SK-N-SH (cell line): ENCODE measurements around the gene LRRC26. TPM values are rescaled to one million over a fixed set of nuclear protein-coding genes. Genes with fewer than 3 reads are reported as not detected.

Experiments used
- CTCF ChIA-PET: fragments of 300-600, 350-600 bp; formaldehyde crosslinking; extraction: SDS; loops from one replicate; lab custom pipeline; 2021; lab: Yijun Ruan, JAX
- POLR2A ChIA-PET: fragments of 350-600 bp; sonication (Branson Sonifier 250); formaldehyde crosslinking; extraction: SDS; loops from one replicate; lab custom pipeline; 2020; ENCODE audit warnings: antibody characterized with exemption, inconsistent platforms; lab: Yijun Ruan, JAX
- DNase-seq: peaks from one replicate; pipeline ENCODE4 v3.0.0; 2012
- H2AFZ ChIP-seq: fragments of 200-600 bp; sonication (generic); 2 replicates; pipeline ENCODE4 v1.8.1; 2016; ENCODE audit warnings: antibody characterized with exemption, mild to moderate bottlenecking, low read depth
- H3F3A ChIP-seq: fragments of 200-600 bp; sonication (generic); replicated peaks from 2 replicates; pipeline ENCODE3; 2016; ENCODE audit warnings: antibody characterized with exemption, mild to moderate bottlenecking; ENCODE audit not compliant: insufficient read depth
- H3K27ac ChIP-seq, 2 experiments: fragments of 200-500 bp in 1 of 2; fragments of 200-600 bp in 1 of 2; sonication (Bioruptor generic) in 1 of 2; sonication (generic), shearing (Covaris generic) in 1 of 2; 2 replicates each; pipeline versions ENCODE4 v1.5.1 to v1.6.1; 2014 to 2016; ENCODE audit warnings: low read depth in 2 of 2, inconsistent platforms in 1 of 2, low read length in 1 of 2, mild to moderate bottlenecking in 1 of 2, mixed read lengths in 1 of 2
- H3K27me3 ChIP-seq: fragments of 200-600 bp; sonication (generic), shearing (Covaris generic); 2 replicates; pipeline ENCODE4 v1.6.1; 2016; ENCODE audit warnings: mixed run types; ENCODE audit not compliant: insufficient read depth
- H3K36me3 ChIP-seq, 2 experiments: fragments of 200-500 bp in 1 of 2; fragments of 200-600 bp in 1 of 2; sonication (Bioruptor generic) in 1 of 2; sonication (generic) in 1 of 2; replicated peaks in 1 of 2; 2 replicates each; pipeline versions ENCODE3 to v1.5.1; 2014 to 2016; ENCODE audit warnings: low read length in 1 of 2, mild to moderate bottlenecking in 1 of 2; ENCODE audit not compliant: insufficient read depth in 2 of 2, control insufficient read depth in 1 of 2
- H3K4me1 ChIP-seq, 2 experiments: fragments of 200-500 bp in 1 of 2; fragments of 200-600 bp in 1 of 2; sonication (Bioruptor generic) in 1 of 2; sonication (generic), shearing (Covaris generic) in 1 of 2; 2 replicates each; pipeline versions ENCODE4 v1.5.1 to v1.6.1; 2014 to 2016; ENCODE audit warnings: low read depth in 1 of 2, low read length in 1 of 2, mixed run types in 1 of 2; ENCODE audit not compliant: insufficient read depth in 2 of 2, control insufficient read depth in 1 of 2
- H3K4me2 ChIP-seq: fragments of 200-600 bp; sonication (generic), shearing (Covaris generic); 2 replicates; pipeline ENCODE4 v1.6.1; 2017; ENCODE audit warnings: mixed run types
- H3K4me3 ChIP-seq, 2 experiments: fragments of 200-500 bp in 1 of 2; fragments of 200-600 bp in 1 of 2; sonication (Bioruptor generic) in 1 of 2; sonication (generic), shearing (Covaris generic) in 1 of 2; 2 replicates each; pipeline versions ENCODE4 v1.5.1 to v1.8.1; 2014 to 2016; ENCODE audit warnings: low read depth in 2 of 2, inconsistent platforms in 1 of 2, low read length in 1 of 2, mild to moderate bottlenecking in 1 of 2, mixed read lengths in 1 of 2, moderate library complexity in 1 of 2
- H3K79me2 ChIP-seq: fragments of 200-600 bp; sonication (generic); 2 replicates; pipeline ENCODE4 v1.8.1; 2017; ENCODE audit warnings: mild to moderate bottlenecking; ENCODE audit not compliant: insufficient read depth
- H3K9ac ChIP-seq: fragments of 200-600 bp; sonication (generic); 2 replicates; pipeline ENCODE4 v1.6.1; 2017; ENCODE audit warnings: mixed run types
- H3K9me2 ChIP-seq: fragments of 200-600 bp; sonication (generic); 2 replicates; pipeline ENCODE4 v1.6.1; 2017; ENCODE audit warnings: mixed run types
- H3K9me3 ChIP-seq: fragments of 200-600 bp; sonication (generic); 2 replicates; pipeline ENCODE4 v1.6.1; 2017; ENCODE audit warnings: mixed run types, mild to moderate bottlenecking, moderate library complexity
- H4K20me1 ChIP-seq: fragments of 200-600 bp; sonication (generic); 2 replicates; pipeline ENCODE4 v1.6.1; 2017; ENCODE audit warnings: mild to moderate bottlenecking, mixed run types; ENCODE audit not compliant: insufficient read depth
- CTCF ChIP-seq: fragments of 200-600 bp; sonication (generic); IDR thresholded peaks from 2 replicates; pipeline ENCODE4 v1.6.1; 2017; ENCODE audit warnings: antibody characterized with exemption, mild to moderate bottlenecking, moderate library complexity
- EP300 ChIP-seq, 2 experiments: IDR thresholded peaks; 2 replicates each; pipeline versions ENCODE4 v1.4.0 to v1.6.1; 2012; ENCODE audit warnings: borderline replicate concordance in 1 of 2, low read depth in 1 of 2, low read length in 1 of 2
- FOSL2 ChIP-seq: IDR thresholded peaks from 2 replicates; pipeline ENCODE4 v1.4.0; 2012; ENCODE audit warnings: low read depth, mild to moderate bottlenecking, moderate library complexity, borderline replicate concordance
- FOXJ3 ChIP-seq: sonication (generic); formaldehyde crosslinking; IDR thresholded peaks from 2 replicates; pipeline ENCODE4 v1.5.1; 2020; ENCODE audit warnings: mild to moderate bottlenecking, missing genetic modification reagents
- GATA2 ChIP-seq: sonication (generic); formaldehyde crosslinking; IDR thresholded peaks from 2 replicates; pipeline ENCODE4 v1.5.0; 2020; ENCODE audit warnings: mild to moderate bottlenecking, missing genetic modification reagents
- MEF2A ChIP-seq: IDR thresholded peaks from 2 replicates; pipeline ENCODE4 v1.4.0; 2012; ENCODE audit warnings: low read depth, borderline replicate concordance
- MXI1 ChIP-seq: IDR thresholded peaks from 2 replicates; pipeline ENCODE4 v1.6.1; 2012; ENCODE audit warnings: mild to moderate bottlenecking, low read depth, low read length, improper control_type of control experiment
- NRF1 ChIP-seq: IDR thresholded peaks from 2 replicates; pipeline ENCODE4 v1.6.1; 2012; ENCODE audit warnings: low read depth, mild to moderate bottlenecking, low read length
- POLR2AphosphoS5 ChIP-seq: IDR thresholded peaks from 2 replicates; pipeline ENCODE4 v1.6.1; 2012; ENCODE audit warnings: low read depth, low read length
- RAD21 ChIP-seq: IDR thresholded peaks from 2 replicates; pipeline ENCODE4 v1.6.1; 2012; ENCODE audit warnings: mild to moderate bottlenecking, low read length
- REST ChIP-seq: IDR thresholded peaks from 2 replicates; pipeline ENCODE4 v1.6.1; 2012; ENCODE audit warnings: mild to moderate bottlenecking, low read depth, low read length, moderate library complexity
- RXRA ChIP-seq: IDR thresholded peaks from 2 replicates; pipeline ENCODE4 v1.4.0; 2012; ENCODE audit warnings: low read depth, mild to moderate bottlenecking, borderline replicate concordance
- SIN3A ChIP-seq: IDR thresholded peaks from 2 replicates; pipeline ENCODE4 v1.6.1; 2012; ENCODE audit warnings: low read depth, mild to moderate bottlenecking, low read length, moderate library complexity, borderline replicate concordance
- USF2 ChIP-seq: fragments of 150-350 bp; IDR thresholded peaks from 2 replicates; pipeline ENCODE4 v1.6.1; 2017; ENCODE audit warnings: antibody characterized with exemption, low read length, low read depth, borderline replicate concordance
- WGBS: methylation state at CpG from one replicate; pipeline ENCODE4 v1.1.6; 2017; ENCODE audit warnings: low lambda C conversion rate; 5-methylcytosine and 5-hydroxymethylcytosine counted together
- polyA plus RNA-seq, 3 experiments: library from polyadenylated mRNA; depleted of rRNA; stranded (reverse); fragments of >200 nt; gene quantifications; 2 replicates each; pipeline ENCODE4 v1.2.3, GENCODE V29; 2012
- TF ChIP-seq, protein P1 (sequence below): fragments of 150-350 bp; IDR thresholded peaks from 2 replicates; pipeline ENCODE4 v1.6.1; 2016; ENCODE audit warnings: mild to moderate bottlenecking, low read depth, low read length

Gene LRRC26
- polyA plus RNA-seq, 1 of the 3 experiments (the other 2 are of a cell fraction): not detected

DNA sequence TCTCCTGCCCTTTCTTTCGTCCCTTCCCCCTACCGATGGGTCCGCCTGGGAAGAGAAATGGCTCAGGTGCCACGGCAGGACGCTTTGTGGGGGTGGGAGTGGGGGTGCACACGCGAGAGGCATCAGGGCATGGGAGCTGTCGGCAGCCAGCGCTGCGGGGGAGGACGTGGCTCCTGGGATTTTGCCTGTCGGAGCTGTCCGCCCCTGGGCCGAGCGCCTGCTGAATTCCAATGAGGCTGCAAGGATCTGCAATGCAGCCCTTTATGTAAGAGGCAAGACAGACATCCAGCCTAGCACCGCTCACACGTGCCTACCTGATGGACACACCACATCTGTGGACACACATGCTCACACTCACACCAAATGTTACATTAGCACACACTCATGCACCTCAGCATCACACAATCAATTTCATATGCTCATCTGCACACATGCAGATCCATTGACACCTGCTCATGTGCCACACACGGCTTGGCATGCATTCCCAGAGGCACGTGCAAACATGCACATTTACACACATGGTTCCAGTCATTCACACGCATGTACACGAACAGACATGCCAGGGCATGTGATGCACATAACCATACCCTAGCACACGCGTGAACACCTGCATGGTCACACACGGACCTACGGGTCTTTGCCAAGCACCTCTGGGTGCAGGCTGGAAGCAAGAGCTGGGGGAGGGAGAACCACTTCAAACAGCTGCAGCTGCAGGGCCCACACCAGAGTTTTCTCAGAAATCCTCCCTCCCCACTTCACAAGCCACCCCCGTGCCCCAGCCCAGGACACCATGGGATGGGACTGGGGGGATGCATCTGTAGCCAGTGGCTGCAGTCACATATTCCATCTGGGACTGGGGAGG lies 29.5 kb downstream of the LRRC26 start:
- H3K4me2 ChIP-seq: no peak overlapping the region
- H4K20me1 ChIP-seq: no peaks in the 10 kb centered on the region
- no peak overlapping the region for H3K4me3 ChIP-seq
- ChIA-PET CTCF (interaction anchor here (0.6 to 3.1 kb wide), 3 partner anchors 11 to 336 kb away, joined by 3 to 14 read pairs (median 3); no protein-coding TSS in a partner anchor), POLR2A (interaction anchor here (1.3 to 3.0 kb wide), 3 partner anchors 8 to 11 kb away, joined by 3 to 32 read pairs (median 6); no protein-coding TSS in a partner anchor)
- TF ChIP-seq POLR2AphosphoS5 (no peak), REST (0 out of 2 replicates have a peak, but pooled peaks have one; percentile 29)
- H3K27me3 ChIP-seq: peaks cover 14% of the 10 kb centered on the region
- H3K79me2 ChIP-seq: no peaks in the 10 kb centered on the region
- no peaks in the 10 kb centered on the region for H3K9me2 ChIP-seq
- H3K9ac ChIP-seq: no peak overlapping the region
- no peaks in the 10 kb centered on the region for H3F3A ChIP-seq
- H3K36me3 ChIP-seq: no peaks in the 10 kb centered on the region
- H2AFZ ChIP-seq: no peak overlapping the region
- 82% methylated on average over 23 of the region's 26 CpGs for WGBS
- no peaks in the 10 kb centered on the region for H3K9me3 ChIP-seq
- H3K27ac ChIP-seq: no peak overlapping the region
- peaks cover 0 to 8% of the 10 kb centered on the region in 2 experiments; a peak in 1 of 4 replicates for H3K4me1 ChIP-seq
- DNase-seq: no peak

- ChIA-PET CTCF (interaction anchor here (1.1 to 3.1 kb wide), 3 partner anchors 10 to 97 kb away, joined by 3 to 14 read pairs (median 10); partner anchors contain the start of gene TMEM210), POLR2A (interaction anchor here (0.8 to 3.0 kb wide), 6 partner anchors 9 to 54 kb away, joined by 3 to 32 read pairs (median 4); partner anchors contain the start of gene TMEM210)
- WGBS: 75% methylated on average over 19 of the region's 37 CpGs
- Histone ChIP-seq H3K27me3 (peaks cover 14% of the 10 kb centered on the region), H2AFZ (no peak overlapping the region), H3K27ac (no peak overlapping the region), H3F3A (no peaks in the 10 kb centered on the region), H3K9me2 (no peaks in the 10 kb centered on the region), H3K4me3 (peak overlapping the region in 1 of 2 experiments; percentile 35; a peak in 1 of 4 replicates), H3K9ac (no peak overlapping the region), H4K20me1 (no peaks in the 10 kb centered on the region), H3K79me2 (no peaks in the 10 kb centered on the region), H3K4me1 (peaks cover 0 to 8% of the 10 kb centered on the region in 2 experiments; a peak in 1 of 4 replicates), H3K9me3 (no peaks in the 10 kb centered on the region), H3K4me2 (no peak overlapping the region), H3K36me3 (no peaks in the 10 kb centered on the region)
- TF ChIP-seq RXRA (no peak), USF2 (no peak), NRF1 (no peak), FOXJ3 (CRISPR knock-in tag) (no peak), MEF2A (no peak), RAD21 (no peak), SIN3A (no peak), FOSL2 (no peak), GATA2 (CRISPR knock-in tag) (no peak), MXI1 (no peak), EP300 (IDR thresholded peaks at IDR 0.05; ENCODE audit: borderline replicate concordance in 1 of 2, low read depth in 1 of 2, low read length in 1 of 2) (no peak), CTCF (no peak)
- TF ChIP-seq, protein P1, sequence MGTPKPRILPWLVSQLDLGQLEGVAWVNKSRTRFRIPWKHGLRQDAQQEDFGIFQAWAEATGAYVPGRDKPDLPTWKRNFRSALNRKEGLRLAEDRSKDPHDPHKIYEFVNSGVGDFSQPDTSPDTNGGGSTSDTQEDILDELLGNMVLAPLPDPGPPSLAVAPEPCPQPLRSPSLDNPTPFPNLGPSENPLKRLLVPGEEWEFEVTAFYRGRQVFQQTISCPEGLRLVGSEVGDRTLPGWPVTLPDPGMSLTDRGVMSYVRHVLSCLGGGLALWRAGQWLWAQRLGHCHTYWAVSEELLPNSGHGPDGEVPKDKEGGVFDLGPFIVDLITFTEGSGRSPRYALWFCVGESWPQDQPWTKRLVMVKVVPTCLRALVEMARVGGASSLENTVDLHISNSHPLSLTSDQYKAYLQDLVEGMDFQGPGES: no peak
- no peak for DNase-seq
These were observed 30.2 kb downstream of the LRRC26 start for GRCh38 chr9:137139468-137140150.
